ENCODE results near the gene LTBP2.
"Not testable (repeated sequence)": the region's sequence is repeated elsewhere in the genome, so short reads cannot be mapped to it uniquely, and the experiment has no call there.

LTBP2 gene

GRCh38 chr14:74472601-74473000 lies 139.4 kb downstream of the LTBP2 start:
- H3K27ac ChIP-seq (ENCODE audit: low read depth, low read length) = no peak overlapping the region
- no peaks in the 10 kb centered on the region for H3K4me1 ChIP-seq (ENCODE audit: control insufficient read depth, insufficient read depth, low read length)
- no peaks in the 10 kb centered on the region for H3K27me3 ChIP-seq (ENCODE audit: control insufficient read depth, insufficient read depth, low read length)
- H3K36me3 ChIP-seq (ENCODE audit: control insufficient read depth, insufficient read depth, low read length) = peaks cover 6% of the 10 kb centered on the region
- H3K9ac ChIP-seq (ENCODE audit: low read length) = no peak overlapping the region
- no peak overlapping the region for H3K4me3 ChIP-seq (ENCODE audit: low read length)

DNA sequence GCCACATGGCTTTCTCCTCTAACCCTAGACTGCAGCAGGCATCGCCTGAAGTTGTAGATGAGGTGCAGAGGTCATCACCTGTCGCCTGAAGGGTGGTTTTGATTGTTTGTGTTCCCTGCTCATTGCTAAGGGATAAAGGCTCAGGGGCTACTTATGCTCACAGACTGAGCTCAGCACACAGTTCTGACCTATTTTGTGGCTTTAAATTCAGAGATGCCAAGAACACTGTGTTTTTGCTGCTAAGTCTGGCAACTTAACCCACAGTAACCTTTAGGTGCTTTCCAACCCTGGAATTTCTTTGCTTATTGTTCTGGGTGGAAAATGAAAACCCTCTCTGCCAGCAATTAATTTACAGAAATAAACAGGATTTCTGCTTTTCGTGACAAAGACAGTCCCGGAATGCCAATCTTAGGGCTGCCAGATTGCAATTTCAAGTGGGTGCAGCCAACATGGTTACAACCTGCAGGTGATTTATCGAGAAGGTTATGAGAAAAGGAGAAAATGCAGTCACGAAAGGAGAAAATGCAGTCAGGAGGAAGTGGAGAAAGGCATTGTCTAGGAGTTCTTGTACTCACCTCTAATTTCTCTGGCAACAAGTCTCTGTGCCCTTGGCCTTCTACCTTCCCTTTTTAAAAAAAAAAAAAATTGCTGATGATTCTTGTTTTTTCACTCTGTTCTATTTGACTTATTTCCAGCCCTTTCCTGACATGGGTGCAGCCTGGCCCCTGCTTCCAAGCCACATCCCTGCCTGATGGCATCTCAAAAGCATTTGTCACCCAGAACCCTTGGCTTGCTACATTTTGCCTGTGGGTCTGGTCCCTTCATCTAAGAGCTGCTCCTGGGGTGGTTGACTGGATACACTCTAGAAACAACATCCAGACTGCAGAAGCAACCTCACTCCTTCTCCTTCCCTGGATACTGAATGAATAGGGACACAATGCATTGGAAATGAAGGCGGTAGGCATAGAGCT lies 142.2 kb downstream of the LTBP2 start:
- Histone ChIP-seq H3K4me3 (ENCODE audit: low read length) (no peak overlapping the region), H3K4me1 (ENCODE audit: control insufficient read depth, insufficient read depth, low read length) (no peaks in the 10 kb centered on the region), H3K36me3 (ENCODE audit: control insufficient read depth, insufficient read depth, low read length) (peaks cover 6% of the 10 kb centered on the region), H3K27ac (ENCODE audit: low read depth, low read length) (no peak overlapping the region), H3K27me3 (ENCODE audit: control insufficient read depth, insufficient read depth, low read length) (no peaks in the 10 kb centered on the region), H3K9ac (ENCODE audit: low read length) (no peak overlapping the region)

DNA sequence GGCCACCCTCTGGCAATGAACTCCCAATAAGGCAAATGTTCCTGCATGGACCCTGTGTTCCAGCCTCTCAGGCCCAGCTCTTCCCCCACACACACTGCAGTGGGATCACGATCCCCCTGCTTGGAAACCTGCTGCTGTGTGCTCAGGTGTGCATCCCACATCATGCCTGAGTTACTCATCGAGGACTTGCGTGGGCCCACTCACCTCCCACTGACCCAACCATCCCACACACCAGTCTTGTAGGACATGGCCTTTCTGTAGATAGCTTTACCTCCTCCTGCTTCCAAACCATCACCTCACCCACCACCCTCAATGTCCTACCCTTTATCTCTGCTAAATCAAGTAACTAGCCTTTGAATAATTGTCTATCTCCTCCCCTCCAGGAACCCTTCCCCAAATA lies 143.5 kb downstream of the LTBP2 start:
- H3K4me3 ChIP-seq (ENCODE audit: low read length) = no peak overlapping the region
- H3K27me3 ChIP-seq (ENCODE audit: control insufficient read depth, insufficient read depth, low read length) = no peaks in the 10 kb centered on the region
- no peaks in the 10 kb centered on the region for H3K36me3 ChIP-seq (ENCODE audit: control insufficient read depth, insufficient read depth, low read length)
- no peak overlapping the region for H3K9ac ChIP-seq (ENCODE audit: low read length)
- H3K27ac ChIP-seq (ENCODE audit: low read depth, low read length) = no peak overlapping the region
- no peaks in the 10 kb centered on the region for H3K4me1 ChIP-seq (ENCODE audit: control insufficient read depth, insufficient read depth, low read length)

DNA sequence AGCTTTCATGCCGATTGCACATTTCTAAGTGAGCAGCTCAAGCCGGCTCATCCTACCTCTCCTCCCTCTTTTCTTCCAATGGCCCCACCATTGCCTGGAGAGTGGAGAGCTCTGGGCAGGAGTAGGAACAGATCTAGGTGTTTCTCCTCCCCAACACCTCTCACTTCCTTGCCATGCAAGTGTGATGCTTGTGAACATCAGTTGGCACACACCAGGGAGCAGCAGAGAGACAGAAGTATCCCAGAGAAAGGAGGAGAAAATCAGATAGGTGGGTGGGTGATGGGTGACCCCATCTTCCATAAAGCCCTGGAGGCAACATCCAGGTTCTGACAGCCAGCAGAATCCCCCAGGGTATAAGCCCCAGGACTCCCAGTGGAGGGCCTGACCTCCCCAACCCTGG lies 146.7 kb downstream of the LTBP2 start:
- H3K4me3 ChIP-seq (ENCODE audit: low read length) = no peak overlapping the region
- H3K27ac ChIP-seq (ENCODE audit: low read depth, low read length) = no peak overlapping the region
- H3K4me1 ChIP-seq (ENCODE audit: control insufficient read depth, insufficient read depth, low read length) = no peaks in the 10 kb centered on the region
- H3K36me3 ChIP-seq (ENCODE audit: control insufficient read depth, insufficient read depth, low read length) = no peaks in the 10 kb centered on the region
- H3K9ac ChIP-seq (ENCODE audit: low read length) = no peak overlapping the region
- no peaks in the 10 kb centered on the region for H3K27me3 ChIP-seq (ENCODE audit: control insufficient read depth, insufficient read depth, low read length)

GRCh38 chr14:74464785-74465184 lies 147.3 kb downstream of the LTBP2 start:
- no peak overlapping the region for H3K27ac ChIP-seq (ENCODE audit: low read depth, low read length)
- no peaks in the 10 kb centered on the region for H3K27me3 ChIP-seq (ENCODE audit: control insufficient read depth, insufficient read depth, low read length)
- no peaks in the 10 kb centered on the region for H3K36me3 ChIP-seq (ENCODE audit: control insufficient read depth, insufficient read depth, low read length)
- H3K4me1 ChIP-seq (ENCODE audit: control insufficient read depth, insufficient read depth, low read length) = no peaks in the 10 kb centered on the region
- H3K9ac ChIP-seq (ENCODE audit: low read length) = no peak overlapping the region
- H3K4me3 ChIP-seq (ENCODE audit: low read length) = no peak overlapping the region

GRCh38 chr14:74463697-74464096 lies 148.3 kb downstream of the LTBP2 start:
- Histone ChIP-seq H3K27ac (ENCODE audit: low read depth, low read length) (no peak overlapping the region), H3K9ac (ENCODE audit: low read length) (no peak overlapping the region), H3K36me3 (ENCODE audit: control insufficient read depth, insufficient read depth, low read length) (no peaks in the 10 kb centered on the region), H3K27me3 (ENCODE audit: control insufficient read depth, insufficient read depth, low read length) (no peaks in the 10 kb centered on the region), H3K4me3 (ENCODE audit: low read length) (no peak overlapping the region), H3K4me1 (ENCODE audit: control insufficient read depth, insufficient read depth, low read length) (no peaks in the 10 kb centered on the region)

- Histone ChIP-seq H3K4me3 (ENCODE audit: low read length) (no peak overlapping the region), H3K9ac (ENCODE audit: low read length) (no peak overlapping the region), H3K27ac (ENCODE audit: low read depth, low read length) (no peak overlapping the region), H3K4me1 (ENCODE audit: control insufficient read depth, insufficient read depth, low read length) (no peaks in the 10 kb centered on the region), H3K36me3 (ENCODE audit: control insufficient read depth, insufficient read depth, low read length) (no peaks in the 10 kb centered on the region), H3K27me3 (ENCODE audit: control insufficient read depth, insufficient read depth, low read length) (no peaks in the 10 kb centered on the region)
Measured at GRCh38 chr14:74462993-74463392, 149.0 kb downstream of the LTBP2 start.

- Histone ChIP-seq H3K4me3 (ENCODE audit: low read length) (no peak overlapping the region), H3K27ac (ENCODE audit: low read depth, low read length) (no peak overlapping the region), H3K4me1 (ENCODE audit: control insufficient read depth, insufficient read depth, low read length) (no peaks in the 10 kb centered on the region), H3K27me3 (ENCODE audit: control insufficient read depth, insufficient read depth, low read length) (no peaks in the 10 kb centered on the region), H3K9ac (ENCODE audit: low read length) (no peak overlapping the region), H3K36me3 (ENCODE audit: control insufficient read depth, insufficient read depth, low read length) (no peaks in the 10 kb centered on the region)
Measured at GRCh38 chr14:74459976-74460375, 152.1 kb downstream of the LTBP2 start.

GRCh38 chr14:74459289-74459946 lies 152.6 kb downstream of the LTBP2 start:
- Histone ChIP-seq H3K27me3 (ENCODE audit: control insufficient read depth, insufficient read depth, low read length) (no peaks in the 10 kb centered on the region), H3K27ac (ENCODE audit: low read depth, low read length) (no peak overlapping the region), H3K4me3 (ENCODE audit: low read length) (no peak overlapping the region), H3K4me1 (ENCODE audit: control insufficient read depth, insufficient read depth, low read length) (no peaks in the 10 kb centered on the region), H3K36me3 (ENCODE audit: control insufficient read depth, insufficient read depth, low read length) (no peaks in the 10 kb centered on the region), H3K9ac (ENCODE audit: low read length) (no peak overlapping the region)

- Histone ChIP-seq H3K9ac (ENCODE audit: low read length) (no peak overlapping the region), H3K27me3 (ENCODE audit: control insufficient read depth, insufficient read depth, low read length) (no peaks in the 10 kb centered on the region), H3K4me1 (ENCODE audit: control insufficient read depth, insufficient read depth, low read length) (no peaks in the 10 kb centered on the region), H3K27ac (ENCODE audit: low read depth, low read length) (no peak overlapping the region), H3K36me3 (ENCODE audit: control insufficient read depth, insufficient read depth, low read length) (no peaks in the 10 kb centered on the region), H3K4me3 (ENCODE audit: low read length) (no peak overlapping the region)
Measured at GRCh38 chr14:74457565-74457895, 154.5 kb downstream of the LTBP2 start.

- Histone ChIP-seq H3K27me3 (ENCODE audit: control insufficient read depth, insufficient read depth, low read length) (no peaks in the 10 kb centered on the region), H3K9ac (ENCODE audit: low read length) (no peak overlapping the region), H3K27ac (ENCODE audit: low read depth, low read length) (no peak overlapping the region), H3K36me3 (ENCODE audit: control insufficient read depth, insufficient read depth, low read length) (no peaks in the 10 kb centered on the region), H3K4me1 (ENCODE audit: control insufficient read depth, insufficient read depth, low read length) (no peaks in the 10 kb centered on the region), H3K4me3 (ENCODE audit: low read length) (no peak overlapping the region)
Measured at GRCh38 chr14:74456684-74457564, 155.1 kb downstream of the LTBP2 start.

DNA sequence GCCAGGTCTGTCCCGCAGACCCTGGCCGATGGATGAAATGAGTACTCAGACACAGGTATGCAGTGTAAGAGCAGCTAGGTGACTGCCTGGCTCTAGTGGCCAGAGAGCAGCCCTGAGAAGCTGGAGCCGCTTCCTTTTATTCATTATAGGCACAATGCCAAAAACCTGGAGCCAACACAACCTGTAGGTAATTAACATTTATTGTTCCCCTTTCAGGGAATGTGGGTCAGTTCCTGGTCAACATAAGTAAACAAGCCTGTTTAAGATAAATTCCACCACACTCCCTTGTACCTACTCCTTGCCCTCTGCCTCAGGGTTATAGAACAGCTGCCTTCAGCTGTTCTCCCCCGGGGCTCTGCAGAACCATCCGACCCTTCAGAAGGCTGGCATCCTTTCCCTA lies 157.6 kb downstream of the LTBP2 start:
- not testable (repeated sequence) for H3K9ac ChIP-seq (ENCODE audit: low read length); H3K27me3 ChIP-seq (ENCODE audit: control insufficient read depth, insufficient read depth, low read length); H3K36me3 ChIP-seq (ENCODE audit: control insufficient read depth, insufficient read depth, low read length); H3K4me3 ChIP-seq (ENCODE audit: low read length); H3K4me1 ChIP-seq (ENCODE audit: control insufficient read depth, insufficient read depth, low read length); H3K27ac ChIP-seq (ENCODE audit: low read depth, low read length)

All from rectal smooth muscle tissue (tissue), 1 donor.